PC-9 (cell line): Measurements from ENCODE around the gene TAF3.

Experiments
- EZH2 ChIP-seq: fragments of 200-600 bp; sonication (generic); IDR thresholded peaks from 2 replicates; pipeline ENCODE4 v1.8.0; 2017; ENCODE audit warnings: antibody characterized with exemption, low read depth
- TF ChIP-seq, protein P1 (sequence below): fragments of 200-600 bp; sonication (generic); conservative IDR thresholded peaks from 2 replicates; pipeline ENCODE4 v1.6.1; 2017; ENCODE audit warnings: mixed run types, antibody characterized with exemption, mild to moderate bottlenecking, moderate library complexity

GRCh38 chr10:8054244-8054493 lies 235.9 kb downstream of the TAF3 start:
- no peak for TF ChIP-seq EZH2
- TF ChIP-seq, protein P1, sequence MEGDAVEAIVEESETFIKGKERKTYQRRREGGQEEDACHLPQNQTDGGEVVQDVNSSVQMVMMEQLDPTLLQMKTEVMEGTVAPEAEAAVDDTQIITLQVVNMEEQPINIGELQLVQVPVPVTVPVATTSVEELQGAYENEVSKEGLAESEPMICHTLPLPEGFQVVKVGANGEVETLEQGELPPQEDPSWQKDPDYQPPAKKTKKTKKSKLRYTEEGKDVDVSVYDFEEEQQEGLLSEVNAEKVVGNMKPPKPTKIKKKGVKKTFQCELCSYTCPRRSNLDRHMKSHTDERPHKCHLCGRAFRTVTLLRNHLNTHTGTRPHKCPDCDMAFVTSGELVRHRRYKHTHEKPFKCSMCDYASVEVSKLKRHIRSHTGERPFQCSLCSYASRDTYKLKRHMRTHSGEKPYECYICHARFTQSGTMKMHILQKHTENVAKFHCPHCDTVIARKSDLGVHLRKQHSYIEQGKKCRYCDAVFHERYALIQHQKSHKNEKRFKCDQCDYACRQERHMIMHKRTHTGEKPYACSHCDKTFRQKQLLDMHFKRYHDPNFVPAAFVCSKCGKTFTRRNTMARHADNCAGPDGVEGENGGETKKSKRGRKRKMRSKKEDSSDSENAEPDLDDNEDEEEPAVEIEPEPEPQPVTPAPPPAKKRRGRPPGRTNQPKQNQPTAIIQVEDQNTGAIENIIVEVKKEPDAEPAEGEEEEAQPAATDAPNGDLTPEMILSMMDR = no peak
